NCI-H1694 treated with DMSO at 0.1 percent for 48 hours (cell line): ENCODE data around the gene KIAA0825.
"Not testable (repeated sequence)": the region's sequence is repeated elsewhere in the genome, so short reads cannot be mapped to it uniquely, and the experiment has no call there.

ENCODE experiments used
- DNase-seq: peaks from one replicate; lab custom pipeline; 2025; lab: John Stamatoyannopoulos, UW

KIAA0825 gene

DNA sequence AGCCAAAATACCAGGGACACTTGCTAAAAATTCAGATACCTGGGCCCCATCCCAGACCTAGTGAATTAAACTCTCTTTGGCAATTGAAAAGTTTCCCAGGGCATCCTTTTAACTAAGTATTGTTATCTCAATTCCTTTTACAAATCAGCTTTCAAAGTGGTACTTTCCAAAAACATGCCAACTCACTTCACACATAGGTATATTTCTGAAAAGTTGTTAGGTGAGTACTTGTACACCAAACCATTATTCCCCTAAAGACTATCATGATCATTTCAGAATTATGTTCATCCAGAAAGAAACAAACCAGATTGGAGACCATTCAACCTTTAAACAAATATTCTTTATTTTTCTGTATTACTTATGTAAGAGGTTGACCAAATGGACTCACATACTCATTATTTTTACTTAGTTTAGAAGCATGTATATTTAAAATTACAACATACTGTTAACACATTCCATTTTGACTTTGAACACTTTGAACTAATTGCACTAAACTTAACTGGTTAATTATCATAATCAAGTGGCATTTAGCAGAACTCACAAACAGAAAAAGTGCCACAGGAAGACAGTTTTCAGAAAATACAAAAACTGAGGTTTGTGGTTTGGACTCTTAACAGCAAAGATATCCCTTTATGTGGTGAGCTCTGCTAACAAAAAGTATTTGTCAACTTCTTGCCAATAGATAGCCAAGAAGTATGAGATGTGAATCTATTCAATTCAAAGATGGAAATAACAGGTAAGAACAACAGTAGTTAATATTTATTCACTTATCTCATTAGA is 40.7 kb downstream of the KIAA0825 start:
- no peak for DNase-seq

DNA sequence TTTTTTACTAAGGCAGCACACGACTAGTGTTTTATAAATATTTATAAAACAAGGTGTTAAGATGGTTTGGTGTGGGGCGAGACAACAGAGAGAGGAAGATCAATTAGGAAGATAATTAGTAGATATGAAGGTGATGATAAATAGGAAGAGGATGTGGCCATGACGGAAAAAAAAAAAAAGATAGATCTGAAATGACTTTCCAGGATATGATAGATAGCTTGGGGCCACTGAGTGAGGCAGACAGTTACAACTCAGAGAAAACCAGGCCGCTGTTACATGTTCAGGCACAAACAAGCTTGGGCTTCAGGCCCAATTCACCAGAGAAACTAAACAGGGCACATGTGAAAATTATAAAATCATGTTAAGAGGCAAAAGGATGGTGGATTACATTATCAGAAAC is 43.2 kb downstream of the KIAA0825 start:
- no peak for DNase-seq

DNA sequence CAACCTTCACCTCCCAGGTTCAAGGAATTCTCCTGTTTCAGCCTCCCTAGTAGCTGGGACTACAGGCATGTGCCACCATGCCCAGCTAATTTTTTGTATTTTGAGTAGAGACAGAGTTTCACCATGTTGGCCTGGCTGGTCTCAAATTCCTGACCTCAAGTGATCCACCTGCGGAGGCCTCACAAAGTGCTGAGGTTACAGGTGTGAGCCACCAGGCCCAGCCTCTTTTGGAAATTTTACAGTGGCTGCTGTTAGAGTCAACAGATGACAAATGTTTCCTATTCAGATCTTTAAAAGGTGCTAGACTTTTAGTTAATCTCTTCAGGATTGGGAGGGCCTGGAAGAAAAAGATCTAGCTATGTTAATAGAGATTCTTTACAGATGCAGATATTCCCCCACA is 45.1 kb downstream of the KIAA0825 start:
- DNase-seq, result not testable (repeated sequence)

DNA sequence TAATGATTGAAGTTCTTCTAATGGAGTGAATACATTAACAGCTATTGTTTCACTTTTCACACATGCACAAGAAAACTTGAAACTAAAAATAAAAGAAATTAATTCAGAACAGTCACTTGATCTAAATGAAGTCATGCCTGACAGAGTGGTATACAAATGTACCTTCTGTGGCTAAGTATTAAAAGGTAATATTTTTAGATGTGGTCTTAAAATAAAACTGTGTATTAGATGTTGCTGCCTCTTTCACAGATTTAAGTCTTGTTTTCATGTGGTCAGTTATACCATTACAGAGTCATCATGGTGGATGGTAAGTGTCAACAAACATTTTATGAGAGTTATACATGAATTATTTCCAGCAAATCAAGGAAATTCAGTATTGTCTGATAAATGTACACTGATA is 47.0 kb downstream of the KIAA0825 start:
- no peak for DNase-seq

DNA sequence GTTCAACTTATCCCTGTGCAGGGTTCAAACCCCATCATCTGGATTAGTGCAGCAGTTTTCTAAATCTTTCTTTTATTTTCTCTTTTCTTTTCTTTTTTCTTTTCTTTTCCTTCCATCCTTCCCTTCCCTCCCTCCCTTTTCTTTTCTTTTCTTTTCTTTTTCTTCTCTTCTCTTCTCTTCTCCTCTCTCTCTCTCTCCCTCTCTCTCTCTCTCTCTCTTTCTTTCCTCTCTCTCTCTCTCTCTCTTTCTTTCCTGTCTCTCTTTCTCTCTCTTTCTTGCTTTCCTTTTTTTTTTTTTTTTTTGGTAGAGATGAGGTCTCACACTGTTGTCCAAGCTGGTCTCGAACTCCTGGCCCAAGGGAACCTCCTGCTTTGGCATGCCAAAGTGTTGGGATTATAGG is 53.6 kb downstream of the KIAA0825 start:
- DNase-seq, result no peak

DNA sequence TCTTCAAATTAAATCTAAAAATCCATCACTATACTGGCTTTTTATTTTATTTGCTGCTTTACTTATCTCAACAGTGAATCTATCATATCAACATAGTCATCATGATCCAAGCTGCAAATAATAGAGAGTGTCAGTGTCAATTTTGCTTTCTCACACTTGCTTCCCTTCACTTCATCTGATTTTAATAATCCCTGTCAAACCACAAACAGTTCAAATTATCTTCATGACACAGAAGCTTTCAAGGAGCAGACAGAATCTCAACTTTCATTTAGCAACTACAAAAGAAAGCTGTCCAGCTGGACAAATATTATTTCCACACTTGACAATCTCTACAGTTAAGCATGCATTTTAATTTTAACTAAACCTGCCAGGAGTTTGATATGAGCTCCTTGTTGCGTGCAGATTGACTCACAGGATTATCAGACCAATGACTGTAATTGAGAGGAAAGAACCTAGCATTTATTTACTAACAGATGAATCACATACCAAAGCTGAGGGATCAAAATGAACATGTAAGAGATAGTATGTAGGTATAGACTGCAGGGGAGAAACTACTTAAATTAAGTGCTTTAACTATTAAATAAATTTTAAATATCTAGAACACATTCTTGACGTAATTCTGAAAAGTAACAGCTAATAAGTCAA is 56.0 kb downstream of the KIAA0825 start:
- no peak for DNase-seq

DNA sequence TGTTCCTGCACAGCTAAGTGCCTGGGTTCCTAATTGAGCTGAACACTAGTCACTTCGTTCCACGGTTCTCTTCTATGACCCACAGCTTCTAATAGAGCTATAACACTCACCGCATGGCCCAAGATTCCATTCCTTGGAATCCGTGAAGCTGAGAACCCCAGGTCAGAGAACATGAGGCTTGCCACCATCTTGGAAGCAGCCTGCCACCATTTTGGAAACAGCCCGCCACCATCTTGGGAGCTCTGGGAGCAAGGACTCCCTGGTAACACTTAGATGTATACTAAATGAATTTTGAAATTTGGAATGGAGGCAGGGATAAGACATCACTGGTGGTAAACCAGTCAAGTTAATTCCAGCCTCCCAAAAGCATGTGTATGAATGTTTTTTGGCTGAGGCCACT is 60.4 kb downstream of the KIAA0825 start:
- DNase-seq, result no peak

DNA sequence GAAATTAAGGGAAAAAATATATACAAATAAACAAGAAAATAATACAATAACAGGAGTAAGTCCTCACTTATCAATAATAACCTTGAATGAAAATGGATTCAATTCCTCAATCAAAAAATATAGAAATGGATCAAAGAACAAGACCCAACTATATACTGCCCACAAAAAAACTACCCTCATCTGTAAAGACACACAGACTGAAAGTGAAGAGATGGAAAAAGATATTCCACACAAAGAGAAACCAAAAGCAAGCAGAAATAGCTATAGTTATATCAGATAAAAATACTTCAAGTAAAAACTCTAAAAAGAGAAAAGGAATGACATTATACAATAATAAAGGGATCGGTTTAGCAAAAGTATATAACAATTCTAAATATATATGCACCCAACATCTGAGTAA is 66.5 kb downstream of the KIAA0825 start:
- DNase-seq, result no peak

DNA sequence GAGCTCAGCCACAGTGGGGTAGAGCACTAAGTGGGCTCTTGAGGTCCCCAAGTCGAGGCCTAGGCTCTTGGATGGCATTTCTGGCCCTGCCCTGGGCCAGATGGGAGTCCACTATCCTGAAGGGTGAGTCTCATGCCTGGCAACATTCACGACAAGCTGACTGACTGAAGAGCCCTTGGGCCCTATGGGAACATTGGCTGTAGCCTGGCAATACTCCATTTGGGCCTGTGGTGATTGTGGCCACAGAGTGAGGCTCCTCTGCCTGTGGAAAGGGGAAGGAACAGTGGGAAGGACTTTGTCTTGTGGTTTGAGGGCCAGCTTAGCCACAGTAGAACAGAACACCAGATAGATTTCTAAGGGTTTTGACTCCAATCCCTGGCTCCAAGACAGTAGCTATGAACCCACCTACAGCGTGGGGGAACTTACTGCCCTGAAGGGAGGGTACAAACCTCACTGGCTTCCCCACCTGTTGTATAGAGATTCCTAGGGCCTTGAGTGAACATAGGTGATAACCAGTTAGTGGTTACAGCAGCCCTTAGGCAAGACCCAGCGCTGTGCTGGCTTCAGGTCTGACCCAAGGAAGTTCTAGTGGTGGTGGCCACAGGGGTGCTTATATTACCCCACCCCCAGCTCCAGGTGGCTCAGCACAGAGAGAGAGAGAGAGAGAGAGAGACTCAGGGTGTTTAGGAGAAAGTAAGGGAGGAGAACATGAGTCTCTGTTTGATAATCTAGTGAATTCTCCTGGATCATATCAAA is 72.4 kb downstream of the KIAA0825 start:
- DNase-seq, result no peak

DNA sequence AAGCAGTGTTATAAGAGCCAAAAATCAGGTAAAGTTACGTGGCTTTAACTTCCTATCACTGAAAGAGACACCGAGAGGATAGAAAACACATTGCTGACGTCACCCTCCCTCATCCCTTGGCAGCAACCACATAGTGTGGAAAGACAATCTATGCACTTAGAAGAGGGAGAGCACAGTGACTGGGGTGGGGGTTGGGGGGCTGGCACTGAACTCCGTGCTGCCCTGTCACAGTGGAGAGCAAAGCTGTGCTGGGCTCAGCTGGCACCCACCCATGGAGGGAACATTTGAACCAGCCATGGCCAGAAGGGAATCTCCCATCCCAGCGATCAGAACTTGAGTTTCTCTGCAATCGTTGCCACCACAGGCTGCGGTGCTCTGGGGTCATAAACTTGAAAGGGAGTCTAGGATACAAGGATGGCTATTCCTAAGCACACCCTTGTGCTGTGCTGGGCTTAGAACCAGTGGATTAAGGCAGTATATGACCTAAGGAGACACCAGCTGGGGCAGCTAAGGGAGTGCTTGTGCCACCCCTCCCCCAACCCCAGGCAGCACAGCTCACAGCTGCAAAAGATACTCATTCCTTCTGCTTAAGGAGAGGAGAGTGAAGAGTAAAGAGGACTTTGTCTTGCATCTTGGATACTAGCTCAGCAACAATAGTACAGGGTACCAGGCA is 73.4 kb downstream of the KIAA0825 start:
- DNase-seq, result no peak

DNA sequence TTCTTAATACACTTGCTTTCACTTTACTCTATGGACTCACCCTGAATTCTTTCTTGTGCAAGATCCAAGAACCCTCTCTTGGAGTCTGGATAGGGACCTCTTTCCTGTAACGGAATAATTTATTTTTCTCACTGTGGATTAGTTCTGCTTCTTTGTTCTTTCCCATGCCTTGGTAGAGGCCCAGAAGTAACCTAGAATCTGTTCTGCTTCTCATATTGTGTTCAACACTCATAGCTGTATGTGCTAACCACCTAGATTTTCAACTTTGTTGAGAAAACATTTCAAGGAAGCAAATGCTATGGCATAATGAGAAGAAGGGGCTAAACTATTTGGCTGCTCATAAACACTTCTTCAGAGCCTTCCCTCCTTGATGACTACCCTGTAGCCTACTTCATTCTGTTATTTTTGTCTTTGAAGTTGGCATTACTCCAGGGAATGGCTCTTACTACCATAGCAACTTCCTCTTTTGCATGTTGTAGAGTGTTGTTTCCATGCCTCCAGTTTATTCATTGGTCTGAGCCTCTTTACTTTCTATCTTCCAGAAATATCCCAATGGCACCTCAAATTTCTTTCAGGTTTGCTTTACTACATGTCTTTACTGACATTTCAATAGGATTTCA is 74.3 kb downstream of the KIAA0825 start:
- no peak for DNase-seq

DNA sequence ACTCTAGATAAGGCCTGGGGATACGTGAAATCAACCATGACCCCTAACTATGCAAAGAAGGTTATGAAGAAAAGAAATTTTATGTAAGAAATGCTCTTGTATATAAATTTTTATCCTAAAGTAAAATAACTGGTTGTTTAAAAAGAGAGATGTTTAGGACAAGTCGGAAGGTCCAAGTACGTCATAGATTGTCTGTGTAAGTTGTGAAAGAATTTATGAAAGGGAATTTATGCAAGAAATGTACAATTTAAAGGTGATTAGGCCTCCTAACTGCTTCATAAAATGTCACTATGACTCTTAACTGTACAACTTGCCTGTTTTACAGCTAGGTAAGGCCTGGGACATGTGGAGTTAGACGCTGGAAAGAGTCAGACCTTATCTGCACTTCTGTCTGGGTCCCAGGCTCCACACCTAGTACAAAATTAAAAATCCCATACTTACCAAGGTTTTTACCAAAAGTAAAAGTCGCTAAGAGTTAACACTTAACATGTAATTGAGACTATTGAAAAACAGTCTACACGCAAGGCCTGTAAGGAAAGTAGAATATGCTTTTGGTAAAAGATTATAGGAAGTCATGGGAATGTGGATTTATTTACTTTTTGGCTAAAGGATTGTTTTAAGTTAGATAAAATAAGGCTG is 77.4 kb downstream of the KIAA0825 start:
- DNase-seq, result no peak

DNA sequence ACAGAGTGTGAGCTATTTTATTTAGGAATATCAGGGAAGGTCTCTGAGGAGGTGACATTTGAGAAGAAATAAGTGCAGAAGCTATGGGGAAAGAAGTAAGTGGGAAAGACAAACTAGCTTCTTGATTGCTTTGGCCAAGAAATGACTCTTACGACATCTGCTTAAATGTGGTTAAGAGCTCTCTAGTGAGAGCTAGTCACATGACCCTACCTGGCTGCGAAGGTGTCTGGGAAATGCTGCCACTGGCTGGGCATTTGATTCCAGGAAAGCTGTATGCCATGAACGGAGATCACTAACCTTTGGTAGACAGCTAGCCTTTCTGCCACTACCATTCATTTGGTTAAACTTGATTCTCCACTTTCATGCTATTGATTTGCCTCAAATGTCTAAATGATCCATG is 80.1 kb downstream of the KIAA0825 start:
- no peak for DNase-seq

DNA sequence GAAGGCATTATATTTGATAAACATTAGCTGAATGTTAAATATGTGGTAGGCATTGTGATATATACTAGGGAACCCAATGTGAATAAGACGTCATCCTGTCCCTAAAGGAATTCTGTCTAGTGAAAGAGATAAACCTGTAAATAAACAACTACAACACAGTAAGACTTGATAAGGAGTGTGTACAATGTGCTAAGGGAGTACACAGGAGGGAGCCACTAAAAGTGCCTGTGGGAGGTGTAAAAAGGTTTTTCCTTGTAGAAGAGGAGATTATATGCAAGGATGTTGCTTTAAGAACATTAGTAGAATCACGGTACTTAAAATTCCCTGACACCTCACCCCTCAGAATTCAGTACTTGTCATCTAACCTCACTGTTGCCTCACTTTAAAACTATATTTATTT is 91.7 kb downstream of the KIAA0825 start:
- DNase-seq, result no peak

DNA sequence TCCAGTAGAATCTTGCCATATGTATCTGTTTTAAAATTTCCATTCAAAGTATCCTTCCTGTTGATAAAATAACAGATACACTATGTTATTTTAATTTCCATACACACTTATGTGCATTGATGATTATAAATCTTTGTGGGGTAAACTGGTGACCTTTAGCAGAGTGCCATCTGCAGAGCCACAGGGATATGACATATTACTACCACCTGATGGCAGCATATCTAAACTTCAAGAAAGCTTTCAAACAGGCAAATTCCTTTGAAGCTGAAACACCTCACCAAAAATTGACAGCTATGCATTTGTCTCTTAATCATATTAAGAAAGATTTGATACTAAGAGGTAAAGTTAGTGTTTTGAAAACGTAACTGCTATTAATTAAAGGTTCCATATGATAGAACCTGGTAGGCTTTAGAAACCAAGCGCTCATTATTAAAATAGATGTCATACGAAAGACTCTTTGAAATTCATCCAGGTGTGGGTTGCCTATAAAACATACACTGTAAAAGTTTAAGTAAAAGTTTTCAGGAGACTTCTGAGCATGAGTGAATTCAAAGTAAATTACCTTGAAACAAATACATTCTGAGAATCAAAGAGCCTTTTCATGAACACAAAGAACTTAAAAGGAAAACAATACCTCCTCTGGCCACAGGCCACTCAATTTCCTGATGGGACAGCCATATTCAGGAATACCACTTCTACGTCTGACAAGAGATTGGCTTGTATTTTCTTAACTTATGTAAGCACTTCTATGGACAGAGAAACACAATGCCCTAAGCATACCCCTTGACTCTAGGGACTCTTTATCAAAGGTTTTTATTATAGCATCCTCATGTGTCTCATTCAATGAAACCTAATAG is 93.3 kb downstream of the KIAA0825 start:
- DNase-seq, result peak; percentile 33

DNA sequence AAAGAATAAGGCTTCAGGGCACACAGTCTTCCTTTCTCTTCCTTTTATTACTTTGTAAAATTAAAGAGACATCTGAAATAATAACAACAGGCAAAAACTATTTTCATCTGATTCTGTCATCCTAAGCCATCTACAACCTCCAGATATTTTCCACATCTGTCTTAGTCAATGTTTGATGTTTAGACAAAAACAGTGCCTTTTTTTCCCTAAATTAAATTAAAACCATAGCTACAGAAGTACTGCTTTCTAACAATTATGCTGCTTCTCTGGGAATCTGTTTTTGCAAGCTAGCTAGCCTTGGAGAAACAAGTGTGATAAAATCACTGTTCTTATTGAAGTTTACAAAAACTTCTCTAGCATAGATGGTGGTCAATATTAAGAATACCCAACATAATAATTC is 95.4 kb downstream of the KIAA0825 start:
- DNase-seq, result no peak

DNA sequence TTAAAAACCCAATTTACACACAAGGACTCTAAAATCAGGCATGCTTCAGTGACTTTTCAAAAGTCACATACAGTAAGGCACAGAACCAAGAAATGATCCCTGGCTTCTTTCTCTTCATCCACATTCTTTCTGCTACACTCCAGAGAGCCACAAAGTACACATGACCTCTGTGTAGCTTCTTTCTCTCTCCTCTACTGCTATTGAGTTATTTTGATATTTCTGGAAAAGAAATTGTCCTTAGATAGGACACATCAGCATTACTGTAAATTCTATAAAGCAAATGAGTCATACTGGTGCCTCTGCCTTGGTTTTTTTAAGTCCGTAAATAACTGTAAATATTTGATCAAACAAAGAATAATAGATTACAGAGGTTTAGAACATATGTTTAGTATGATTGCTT is 96.3 kb downstream of the KIAA0825 start:
- DNase-seq, result no peak

DNA sequence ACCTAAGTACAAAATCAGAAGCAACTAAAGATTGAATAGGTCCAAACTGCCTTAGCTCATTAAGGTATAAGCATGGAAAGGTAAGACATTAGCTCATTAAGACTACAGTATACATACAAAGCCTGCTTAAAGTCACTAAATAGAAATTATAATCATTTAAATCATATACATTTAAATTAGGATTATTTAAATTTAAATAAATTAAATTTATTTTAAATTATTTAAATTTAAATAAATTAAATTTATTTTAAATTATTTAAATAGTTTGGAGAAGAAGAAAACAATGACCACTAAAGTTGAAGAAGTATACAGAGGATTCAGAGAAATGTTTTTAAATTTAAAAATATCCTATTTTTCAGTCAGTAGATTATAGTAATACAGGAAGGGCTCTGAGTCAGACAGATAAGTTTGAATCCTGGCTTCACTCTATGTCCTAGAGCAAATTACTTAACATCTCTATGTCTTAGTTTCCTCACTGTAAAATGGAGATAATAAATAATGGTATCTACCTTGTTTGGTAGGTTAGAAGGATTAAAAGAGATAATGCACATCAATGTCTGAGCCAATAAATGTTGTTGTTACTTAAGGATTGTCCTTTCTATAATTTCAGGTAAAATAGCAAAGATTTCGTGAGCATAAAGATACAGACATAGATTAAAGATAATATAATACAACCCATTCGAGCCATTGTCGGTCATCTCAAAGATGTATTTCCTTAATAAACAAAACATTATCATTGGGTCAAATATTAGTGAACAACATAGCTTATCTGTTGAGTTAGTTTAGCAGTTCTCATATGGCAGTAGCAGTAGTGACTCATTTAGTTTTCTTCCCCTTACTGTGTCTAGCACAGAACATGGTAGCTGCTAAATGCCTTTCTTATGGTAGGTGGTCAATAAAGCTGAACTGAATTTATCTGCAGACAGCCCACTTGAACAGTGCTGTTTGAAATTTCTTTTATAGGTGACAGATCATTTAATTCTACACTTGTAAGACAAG is 100.6 kb downstream of the KIAA0825 start:
- no peak for DNase-seq

DNA sequence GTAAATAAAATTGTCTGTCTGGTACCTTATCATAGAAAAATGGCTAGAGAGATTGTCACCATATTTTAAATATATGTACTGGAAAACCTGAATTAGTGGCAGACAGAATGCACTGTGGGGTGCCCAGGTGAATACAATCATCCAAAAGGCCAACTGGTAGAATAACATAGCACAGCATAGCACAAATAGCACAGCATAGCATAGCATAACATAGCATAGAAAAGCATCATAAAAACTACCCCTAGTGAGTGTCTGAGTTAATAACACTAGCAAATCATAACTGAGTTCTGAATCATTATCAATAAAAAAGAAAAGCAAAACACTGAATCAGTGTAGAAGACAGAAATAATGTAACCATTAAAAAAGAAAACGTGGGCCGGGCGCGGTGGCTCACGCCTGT is 102.3 kb downstream of the KIAA0825 start:
- DNase-seq, result no peak
